Muscle layer of colon (tissue), 2 donors: ENCODE measurements around the gene TIAM1.

ENCODE experiments used
- H3K27ac ChIP-seq: one replicate; pipeline ENCODE4 v1.7.0; 2013; ENCODE audit warnings: low read depth, mild to moderate bottlenecking, low read length, moderate library complexity
- H3K27me3 ChIP-seq, 2 donors: one replicate each; pipeline ENCODE4 v1.7.0; 2013; ENCODE audit warnings: low read length in 2 of 2, mild to moderate bottlenecking in 2 of 2; ENCODE audit not compliant: insufficient read depth in 2 of 2, control insufficient read depth in 1 of 2
- H3K36me3 ChIP-seq: one replicate; pipeline ENCODE4 v1.7.0; 2013; ENCODE audit warnings: mild to moderate bottlenecking, low read length; ENCODE audit not compliant: insufficient read depth
- H3K4me1 ChIP-seq: one replicate; pipeline ENCODE4 v1.7.0; 2013; ENCODE audit warnings: mild to moderate bottlenecking, low read length; ENCODE audit not compliant: insufficient read depth
- H3K4me3 ChIP-seq, 2 donors: one replicate each; pipeline ENCODE4 v1.7.0; 2013; ENCODE audit warnings: low read length in 2 of 2, low read depth in 1 of 2, mild to moderate bottlenecking in 1 of 2, moderate library complexity in 1 of 2
- H3K9ac ChIP-seq: one replicate; pipeline ENCODE4 v1.7.0; 2013; ENCODE audit warnings: low read length
- H3K9me3 ChIP-seq: one replicate; pipeline ENCODE4 v1.7.0; 2013; ENCODE audit warnings: mild to moderate bottlenecking, low read length
- donor health status: abdominal sarcoma.
- donor health status: Adenocarcinoma of cecum.

TIAM1 gene

DNA sequence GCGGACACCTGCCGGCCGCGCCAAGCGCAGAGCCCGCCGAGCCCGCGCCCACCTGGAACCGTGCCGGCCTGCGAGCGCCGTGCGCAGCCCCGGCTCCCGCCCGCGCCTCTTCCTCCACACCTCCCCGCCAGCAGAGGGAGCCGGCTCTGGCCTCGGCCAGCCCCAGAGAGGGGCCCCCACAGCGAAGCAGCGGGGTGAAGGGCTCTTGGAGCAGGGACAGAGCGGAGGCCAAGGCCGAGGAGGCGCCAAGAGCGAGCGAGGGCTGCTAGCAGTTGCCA, 255.6 kb downstream of the TIAM1 start:
- H3K27me3 ChIP-seq, result no peaks in the 10 kb centered on the region
- no peak overlapping the region for H3K27ac ChIP-seq
- no peak overlapping the region for H3K9ac ChIP-seq
- H3K9me3 ChIP-seq, result no peaks in the 10 kb centered on the region
- no peaks in the 10 kb centered on the region for H3K4me1 ChIP-seq
- H3K36me3 ChIP-seq, result no peaks in the 10 kb centered on the region
- no peak overlapping the region for H3K4me3 ChIP-seq

DNA sequence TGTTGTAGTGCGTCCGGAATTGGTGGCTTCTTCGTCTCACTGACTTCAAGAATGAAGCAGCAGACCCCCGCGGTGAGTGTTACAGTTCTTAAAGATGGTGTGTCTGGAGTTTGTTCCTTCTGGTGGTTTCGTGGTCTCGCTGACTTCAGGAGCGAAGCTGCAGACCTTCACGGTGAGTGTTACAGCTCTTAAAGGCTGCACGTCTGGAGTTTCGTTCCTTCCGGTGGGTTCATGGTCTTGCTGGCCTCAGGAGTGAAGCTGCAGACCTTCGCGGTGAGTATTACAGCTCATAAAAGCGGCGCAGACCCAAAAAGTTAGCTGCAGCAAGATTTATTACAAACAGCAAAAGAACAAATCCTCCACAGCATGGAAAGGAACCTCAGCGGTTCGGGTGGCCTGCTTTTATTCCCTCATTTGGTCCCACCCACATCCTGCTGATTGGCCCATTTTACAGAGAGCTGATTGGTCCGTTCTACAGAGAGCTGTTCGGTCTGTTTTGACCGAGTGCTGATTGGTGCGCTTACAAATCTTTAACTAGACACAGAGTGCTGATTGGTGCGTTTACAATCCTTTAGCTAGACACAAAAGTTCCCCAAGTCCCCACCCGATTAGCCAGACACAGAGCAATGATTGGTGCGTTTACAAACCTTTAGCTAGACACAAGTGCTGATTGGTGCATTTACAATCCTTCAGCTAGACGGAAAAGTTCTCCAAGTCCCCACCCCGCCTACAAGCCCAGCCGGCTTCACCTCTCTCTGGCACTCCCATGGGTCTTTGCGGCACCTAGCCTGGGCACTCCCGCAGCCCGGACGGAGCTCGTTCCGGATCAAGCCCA, 256.2 kb downstream of the TIAM1 start:
- Histone ChIP-seq H3K4me1 (no peaks in the 10 kb centered on the region), H3K27me3 (no peaks in the 10 kb centered on the region), H3K27ac (no peak overlapping the region), H3K9ac (no peak overlapping the region), H3K9me3 (no peaks in the 10 kb centered on the region), H3K4me3 (no peak overlapping the region), H3K36me3 (no peaks in the 10 kb centered on the region)

DNA sequence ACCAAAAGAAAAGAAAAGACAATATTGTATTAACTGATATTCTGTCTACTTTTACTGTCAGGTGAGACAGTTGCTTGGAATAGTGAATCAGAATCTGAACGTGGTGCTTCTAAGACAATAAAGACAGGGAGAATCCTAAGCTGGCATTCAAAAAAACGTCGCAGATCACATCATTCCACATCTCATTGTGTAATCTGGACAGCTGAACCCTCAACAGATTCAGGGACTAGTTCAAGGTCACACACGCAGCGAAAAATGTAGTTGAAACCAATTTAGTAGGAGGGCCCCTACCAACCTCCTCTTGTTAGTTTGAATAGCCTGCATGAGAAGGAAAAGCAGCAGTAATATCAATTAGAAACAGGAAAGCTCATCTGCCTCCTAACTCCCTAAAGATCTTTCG, 259.4 kb downstream of the TIAM1 start:
- Histone ChIP-seq H3K9ac (no peak overlapping the region), H3K4me3 (no peak overlapping the region), H3K36me3 (no peaks in the 10 kb centered on the region), H3K9me3 (no peaks in the 10 kb centered on the region), H3K27me3 (no peaks in the 10 kb centered on the region), H3K27ac (no peak overlapping the region), H3K4me1 (no peaks in the 10 kb centered on the region)

DNA sequence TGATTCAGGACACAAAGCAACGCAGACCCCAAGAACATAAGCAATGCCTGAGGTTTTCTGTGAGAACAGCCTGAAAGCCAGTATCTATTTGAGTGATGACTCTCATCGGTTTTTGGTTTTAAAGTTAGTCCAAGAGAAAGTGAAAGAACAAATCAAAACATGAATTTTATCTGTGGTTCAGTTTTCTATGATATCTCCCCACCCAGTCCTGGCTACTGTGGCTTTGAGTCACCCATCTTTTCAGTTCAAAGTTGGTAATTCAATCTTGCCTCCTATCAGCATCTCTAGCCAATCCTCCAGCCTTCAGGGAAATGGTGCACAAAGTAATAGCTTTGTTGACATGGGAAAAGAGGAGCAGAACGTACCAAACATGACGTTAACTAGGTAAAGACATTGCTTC, 265.3 kb downstream of the TIAM1 start:
- H3K4me3 ChIP-seq, result no peak overlapping the region
- H3K9me3 ChIP-seq, result no peaks in the 10 kb centered on the region
- H3K27ac ChIP-seq, result no peak overlapping the region
- H3K4me1 ChIP-seq, result no peaks in the 10 kb centered on the region
- H3K36me3 ChIP-seq, result no peaks in the 10 kb centered on the region
- no peaks in the 10 kb centered on the region for H3K27me3 ChIP-seq
- H3K9ac ChIP-seq, result no peak overlapping the region

DNA sequence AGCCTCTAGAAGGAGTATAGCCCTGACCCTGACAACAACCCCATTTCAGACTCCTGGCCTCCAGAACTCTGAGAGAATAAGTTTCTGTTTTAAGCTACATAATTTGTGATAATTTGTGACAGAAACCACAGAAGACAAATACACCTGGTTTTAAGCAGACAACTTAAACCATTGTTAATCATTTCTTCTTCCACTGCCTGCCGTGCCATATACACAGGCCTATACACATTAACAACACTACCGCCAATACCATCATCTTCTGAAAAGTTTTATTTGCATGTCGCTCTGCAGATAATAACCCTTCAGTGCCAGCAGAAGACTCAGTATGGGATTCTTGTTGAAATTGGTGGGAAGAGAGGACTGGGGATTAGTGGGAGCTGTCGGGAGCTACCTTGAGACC, 265.8 kb downstream of the TIAM1 start:
- no peaks in the 10 kb centered on the region for H3K4me1 ChIP-seq
- no peaks in the 10 kb centered on the region for H3K27me3 ChIP-seq
- H3K9ac ChIP-seq, result no peak overlapping the region
- no peak overlapping the region for H3K27ac ChIP-seq
- no peaks in the 10 kb centered on the region for H3K36me3 ChIP-seq
- no peaks in the 10 kb centered on the region for H3K9me3 ChIP-seq
- no peak overlapping the region for H3K4me3 ChIP-seq

DNA sequence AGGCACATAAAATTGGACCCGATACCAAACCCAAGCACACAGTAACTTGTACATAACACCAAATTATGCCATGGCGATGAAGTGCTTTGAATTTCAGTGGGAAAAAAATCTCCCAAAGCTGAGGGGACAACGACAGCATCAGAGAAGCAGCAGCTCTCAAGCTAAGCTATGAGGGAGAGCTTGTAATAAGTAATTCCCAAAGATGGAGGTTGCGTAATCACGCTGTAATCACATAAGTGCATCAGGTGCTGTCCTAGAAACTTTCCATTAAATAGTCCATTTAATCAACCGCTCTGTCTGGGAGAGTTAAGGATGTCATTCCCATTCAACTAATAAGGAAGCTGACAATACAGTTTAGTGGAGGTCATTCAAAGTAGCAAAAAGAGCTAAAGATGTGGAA, 268.2 kb downstream of the TIAM1 start:
- Histone ChIP-seq H3K4me1 (no peaks in the 10 kb centered on the region), H3K36me3 (no peaks in the 10 kb centered on the region), H3K9ac (no peak overlapping the region), H3K27me3 (no peaks in the 10 kb centered on the region), H3K4me3 (no peak overlapping the region), H3K9me3 (no peaks in the 10 kb centered on the region), H3K27ac (no peak overlapping the region)

DNA sequence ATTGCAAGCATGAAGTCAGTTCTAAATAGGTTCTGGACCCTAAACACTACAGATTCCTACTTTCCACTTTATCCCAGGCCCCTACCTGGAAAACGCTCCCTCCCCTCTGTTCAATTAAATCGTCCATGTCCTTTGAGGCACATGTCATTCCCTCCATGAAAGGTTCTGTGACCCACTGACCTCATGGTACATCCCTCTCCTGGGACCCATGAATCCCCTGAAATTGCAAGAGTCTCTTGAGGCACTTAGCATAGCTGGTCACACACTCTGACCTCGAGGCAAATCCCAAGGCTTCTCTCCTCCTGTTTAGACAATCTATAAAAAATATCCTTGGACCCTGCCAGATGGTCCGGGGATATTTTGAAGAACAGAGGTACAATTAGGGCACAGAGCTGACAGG, 271.5 kb downstream of the TIAM1 start:
- no peak overlapping the region for H3K4me3 ChIP-seq

More for the DNA sequence above, 271.5 kb downstream of the TIAM1 start:
- Histone ChIP-seq H3K27ac (no peak overlapping the region), H3K27me3 (no peaks in the 10 kb centered on the region), H3K9me3 (no peaks in the 10 kb centered on the region), H3K36me3 (no peaks in the 10 kb centered on the region), H3K9ac (no peak overlapping the region), H3K4me1 (no peaks in the 10 kb centered on the region)
